SK-N-MC (cell line): ENCODE results near the gene RANBP3.

ENCODE experiments used
- EZH2 ChIP-seq: fragments of 200-600 bp; sonication (generic); IDR thresholded peaks from one replicate; pipeline ENCODE4 v1.6.1; 2017; ENCODE audit warnings: antibody characterized with exemption
- FOXP2 ChIP-seq: optimal IDR thresholded peaks from 2 replicates; pipeline ENCODE3; 2011; ENCODE audit warnings: mild to moderate bottlenecking, moderate library complexity; ENCODE audit not compliant: insufficient read depth; ENCODE audit errors: extremely low read length, control extremely low read depth
- POLR2AphosphoS5 ChIP-seq: IDR thresholded peaks from 2 replicates; pipeline ENCODE4 v1.6.1; 2012; ENCODE audit warnings: mild to moderate bottlenecking, low read depth, low read length, borderline replicate concordance

GRCh38 chr19:5921516-5922160 lies 56.3 kb downstream of the RANBP3 start:
- TF ChIP-seq EZH2 = no peak
- no peak for TF ChIP-seq POLR2AphosphoS5
- no peak for TF ChIP-seq FOXP2
